Measurements from ENCODE around the gene CDKN2AIP. TPM values are rescaled to one million over a fixed set of nuclear protein-coding genes. Genes with fewer than 3 reads are reported as not detected.
"Not testable (repeated sequence)": the region's sequence is repeated elsewhere in the genome, so short reads cannot be mapped to it uniquely, and the experiment has no call there.

The CDKN2AIP gene
- total RNA-seq, 1 donor from 2014 or later = 8.5 TPM

- peaks cover 6% of the 10 kb centered on the region for H3K4me1 ChIP-seq
- intact Hi-C loops (cut with micrococcal nuclease) = no loop called here
- no peaks in the 10 kb centered on the region for H3K27me3 ChIP-seq (ENCODE audit: low read depth)
- no peak for DNase-seq
- no peaks in the 10 kb centered on the region for H3K36me3 ChIP-seq
- no peaks in the 10 kb centered on the region for H3K9me3 ChIP-seq (replicated peaks)
- H3K4me3 ChIP-seq = no peak overlapping the region
- no peak overlapping the region for H3K27ac ChIP-seq (replicated peaks)
- TF ChIP-seq CTCF (IDR thresholded peaks at IDR 0.05; ENCODE audit: borderline replicate concordance) = no peak
Observed at GRCh38 chr4:183426507-183426906, 17.9 kb upstream of the CDKN2AIP start.

- intact Hi-C loops (cut with micrococcal nuclease) = no loop called here
- no peak for DNase-seq
- no peaks in the 10 kb centered on the region for H3K36me3 ChIP-seq
- no peak overlapping the region for H3K27ac ChIP-seq (replicated peaks)
- no peaks in the 10 kb centered on the region for H3K27me3 ChIP-seq (ENCODE audit: low read depth)
- no peaks in the 10 kb centered on the region for H3K9me3 ChIP-seq (replicated peaks)
- no peak for TF ChIP-seq CTCF (IDR thresholded peaks at IDR 0.05; ENCODE audit: borderline replicate concordance)
- H3K4me3 ChIP-seq = no peak overlapping the region
- peaks cover 7% of the 10 kb centered on the region for H3K4me1 ChIP-seq
Observed at GRCh38 chr4:183429489-183429888, 14.9 kb upstream of the CDKN2AIP start.

- H3K9me3 ChIP-seq (replicated peaks) = no peaks in the 10 kb centered on the region
- intact Hi-C loops (cut with micrococcal nuclease) = no loop called here
- peaks cover 7% of the 10 kb centered on the region for H3K4me1 ChIP-seq
- TF ChIP-seq CTCF (IDR thresholded peaks at IDR 0.05; ENCODE audit: borderline replicate concordance) = no peak
- H3K4me3 ChIP-seq = no peak overlapping the region
- peak overlapping the region; percentile 34 for H3K27ac ChIP-seq (replicated peaks)
- H3K36me3 ChIP-seq = no peaks in the 10 kb centered on the region
- no peak for DNase-seq
- no peaks in the 10 kb centered on the region for H3K27me3 ChIP-seq (ENCODE audit: low read depth)
Observed at GRCh38 chr4:183430317-183430993, 14.0 kb upstream of the CDKN2AIP start.

- no peaks in the 10 kb centered on the region for H3K27me3 ChIP-seq (ENCODE audit: low read depth)
Observed at GRCh38 chr4:183430994-183431347, 13.5 kb upstream of the CDKN2AIP start.

GRCh38 chr4:183431614-183432013, 12.8 kb upstream of the CDKN2AIP start:
- no peaks in the 10 kb centered on the region for H3K36me3 ChIP-seq
- no peak for TF ChIP-seq CTCF (IDR thresholded peaks at IDR 0.05; ENCODE audit: borderline replicate concordance)
- intact Hi-C loops (cut with micrococcal nuclease) = no loop called here

More at GRCh38 chr4:183430994-183431347, 13.5 kb upstream of the CDKN2AIP start:
- no peaks in the 10 kb centered on the region for H3K9me3 ChIP-seq (replicated peaks)
- H3K27ac ChIP-seq (replicated peaks) = peak overlapping the region; percentile 34
- no peak for TF ChIP-seq CTCF (IDR thresholded peaks at IDR 0.05; ENCODE audit: borderline replicate concordance)
- no peak for DNase-seq
- peaks cover 7% of the 10 kb centered on the region for H3K4me1 ChIP-seq
- intact Hi-C loops (cut with micrococcal nuclease) = no loop called here
- H3K4me3 ChIP-seq = no peak overlapping the region
- H3K36me3 ChIP-seq = no peaks in the 10 kb centered on the region

DNA sequence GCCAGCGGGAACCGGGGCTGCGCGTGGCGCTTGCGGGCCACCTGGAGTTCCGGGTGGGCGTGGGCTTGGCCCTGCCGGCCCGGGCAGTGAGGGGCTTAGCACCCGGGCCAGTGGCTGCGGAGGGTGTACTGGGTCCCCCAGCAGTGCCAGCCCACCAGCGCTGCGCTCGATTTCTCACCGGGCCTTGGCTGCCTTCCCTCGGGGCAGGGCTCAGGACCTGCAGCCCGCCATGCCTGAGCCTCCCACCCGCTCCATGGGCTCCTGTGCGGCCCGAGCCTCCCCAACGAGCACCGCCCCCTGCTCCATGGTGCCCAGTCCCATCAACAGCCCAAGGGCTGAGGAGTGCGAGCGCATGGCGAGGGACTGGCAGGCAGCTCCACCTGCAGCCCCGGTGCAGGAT, 11.3 kb upstream of the CDKN2AIP start:
- H3K4me1 ChIP-seq; H3K27me3 ChIP-seq (ENCODE audit: low read depth); DNase-seq; intact Hi-C loops (cut with micrococcal nuclease); H3K9me3 ChIP-seq (replicated peaks); H3K27ac ChIP-seq (replicated peaks); H3K4me3 ChIP-seq; H3K36me3 ChIP-seq: not testable (repeated sequence)

More at GRCh38 chr4:183431614-183432013, 12.8 kb upstream of the CDKN2AIP start:
- Histone ChIP-seq H3K27ac (replicated peaks) (no peak overlapping the region), H3K27me3 (ENCODE audit: low read depth) (no peaks in the 10 kb centered on the region), H3K4me3 (no peak overlapping the region), H3K9me3 (replicated peaks) (no peaks in the 10 kb centered on the region), H3K4me1 (peaks cover 7% of the 10 kb centered on the region)
- DNase-seq = no peak
